Liver (tissue), 9 donors: ENCODE data around the gene ALOX15. TPM values are rescaled to one million over a fixed set of nuclear protein-coding genes. Genes with fewer than 3 reads are reported as not detected.

Source experiments
- DNase-seq: peaks from one replicate; pipeline ENCODE4 v3.0.0-alpha.2; 2017; ENCODE audit warnings: low spot score
- H3K27ac ChIP-seq, 2 donors: one replicate each; pipeline ENCODE4 v1.7.0; 2013; ENCODE audit warnings: inconsistent platforms in 2 of 2, low read length in 2 of 2, control low read depth in 1 of 2, low read depth in 1 of 2, mild to moderate bottlenecking in 1 of 2
- H3K27me3 ChIP-seq, 4 donors: one replicate each; pipeline versions ENCODE4 v1.6.1 to v1.7.0; 2013; ENCODE audit warnings: low read length in 3 of 4, inconsistent platforms in 1 of 4, mild to moderate bottlenecking in 1 of 4, moderate library complexity in 1 of 4; ENCODE audit not compliant: control insufficient read depth in 4 of 4, insufficient read depth in 4 of 4
- H3K36me3 ChIP-seq, 4 donors: one replicate each; pipeline versions ENCODE4 v1.6.1 to v1.7.0; 2013; ENCODE audit warnings: low read length in 3 of 4, mild to moderate bottlenecking in 3 of 4, low read depth in 1 of 4, moderate library complexity in 1 of 4; ENCODE audit not compliant: control insufficient read depth in 4 of 4, insufficient read depth in 3 of 4
- H3K4me1 ChIP-seq, 4 donors: one replicate each; pipeline versions ENCODE4 v1.6.1 to v1.7.0; 2013; ENCODE audit warnings: low read length in 3 of 4, mild to moderate bottlenecking in 3 of 4, moderate library complexity in 1 of 4; ENCODE audit not compliant: control insufficient read depth in 4 of 4, insufficient read depth in 4 of 4
- H3K4me3 ChIP-seq, 3 donors: one replicate each; pipeline versions ENCODE4 v1.6.1 to v1.7.0; 2013; ENCODE audit warnings: low read length in 3 of 3, control low read depth in 1 of 3, low read depth in 1 of 3, mild to moderate bottlenecking in 1 of 3
- H3K9ac ChIP-seq, 2 donors: one replicate each; pipeline ENCODE4 v1.7.0; 2013; ENCODE audit warnings: low read length in 2 of 2, mild to moderate bottlenecking in 2 of 2, moderate library complexity in 2 of 2, control low read depth in 1 of 2, low read depth in 1 of 2
- H3K9me3 ChIP-seq, 4 donors: one replicate each; pipeline versions ENCODE4 v1.6.1 to v1.7.0; 2013; ENCODE audit warnings: low read length in 3 of 4; ENCODE audit not compliant: control insufficient read depth in 4 of 4
- ATF3 ChIP-seq: IDR thresholded peaks from 2 replicates; pipeline ENCODE4 v1.6.1; 2016; ENCODE audit warnings: antibody characterized with exemption
- EGR1 ChIP-seq, 2 donors: IDR thresholded peaks; 2 replicates each; pipeline ENCODE4 v1.6.1; 2016 to 2018; ENCODE audit warnings: antibody characterized with exemption in 2 of 2, low read depth in 2 of 2
- FOXA1 ChIP-seq: IDR thresholded peaks from 2 replicates; pipeline ENCODE4 v1.6.1; 2016; ENCODE audit warnings: antibody characterized with exemption
- FOXA2 ChIP-seq: IDR thresholded peaks from 2 replicates; pipeline ENCODE4 v1.6.1; 2016; ENCODE audit warnings: antibody characterized with exemption
- HNF4A ChIP-seq, 2 donors: conservative IDR thresholded peaks; 2 replicates each; pipeline ENCODE4 v1.6.1; 2016; ENCODE audit warnings: antibody characterized with exemption in 2 of 2, mild to moderate bottlenecking in 2 of 2
- HNF4G ChIP-seq: IDR thresholded peaks from 2 replicates; pipeline ENCODE4 v1.6.1; 2016; ENCODE audit warnings: antibody characterized with exemption
- JUND ChIP-seq, 2 donors: IDR thresholded peaks; 2 replicates each; pipeline ENCODE4 v1.6.1; 2016; ENCODE audit warnings: antibody characterized with exemption in 2 of 2
- MAX ChIP-seq: IDR thresholded peaks from 2 replicates; pipeline ENCODE4 v1.6.1; 2016; ENCODE audit warnings: antibody characterized with exemption
- NR2F2 ChIP-seq: IDR thresholded peaks from 2 replicates; pipeline ENCODE4 v1.6.1; 2016; ENCODE audit warnings: antibody characterized with exemption
- RAD21 ChIP-seq, 2 donors: IDR thresholded peaks; 2 replicates each; pipeline ENCODE4 v1.6.1; 2016; ENCODE audit warnings: antibody characterized with exemption in 2 of 2, mild to moderate bottlenecking in 2 of 2
- RXRA ChIP-seq, 2 donors: IDR thresholded peaks; 2 replicates each; pipeline ENCODE4 v1.6.1; 2017 to 2018; ENCODE audit warnings: antibody characterized with exemption in 2 of 2, mild to moderate bottlenecking in 1 of 2
- SP1 ChIP-seq: IDR thresholded peaks from 2 replicates; pipeline ENCODE4 v1.6.1; 2018; ENCODE audit warnings: antibody characterized with exemption, mild to moderate bottlenecking
- TAF1 ChIP-seq: conservative IDR thresholded peaks from 2 replicates; pipeline ENCODE4 v1.6.1; 2016; ENCODE audit warnings: antibody characterized with exemption, mild to moderate bottlenecking
- YY1 ChIP-seq: IDR thresholded peaks from 2 replicates; pipeline ENCODE4 v1.6.1; 2016; ENCODE audit warnings: antibody characterized with exemption, mild to moderate bottlenecking
- ZBTB33 ChIP-seq: IDR thresholded peaks from 2 replicates; pipeline ENCODE4 v1.6.1; 2016; ENCODE audit warnings: antibody characterized with exemption
- WGBS: extraction: QIAGEN DNeasy Blood & Tissue Kit; methylation state at CpG from one replicate; pipeline ENCODE4 v1.1.7; 2013; 5-methylcytosine and 5-hydroxymethylcytosine counted together
- polyA plus RNA-seq, 2 donors: library from polyadenylated mRNA; stranded (reverse) in 1 of 2; unstranded in 1 of 2; fragments of 200-250 nt in 1 of 2; fragments of >200 nt in 1 of 2; fragmentation: Nextera tagmentation in 1 of 2; extraction: Ambion mirVana in 1 of 2; gene quantifications; one replicate each; pipeline versions ENCODE4 v1.2.1 to v1.2.3, GENCODE V29; 2013 to 2015
- total RNA-seq, 2 donors: library from RNA; depleted of rRNA; stranded (reverse); fragments of >200 nt; gene quantifications; one replicate each; pipeline ENCODE4 v1.2.3, GENCODE V29; 2014
- TF ChIP-seq, protein P1 (sequence below): fragments of 150-350 bp; IDR thresholded peaks from 2 replicates; pipeline ENCODE4 v1.5.1; 2017; ENCODE audit warnings: improper control_type of control experiment, low read depth, low read length; ENCODE audit not compliant: missing input control
- TF ChIP-seq, protein P2 (sequence below): IDR thresholded peaks from 2 replicates; pipeline ENCODE4 v1.6.1; 2016; ENCODE audit warnings: antibody characterized with exemption, mild to moderate bottlenecking
- donor health status: healthy.
- donor health status: healthy.
- donor health status: healthy.
- donor health status: healthy.
- donor health status: healthy.

ALOX15 gene
- total and polyA plus RNA-seq, 4 donors, result 0.03 to 1.7 TPM; not detected in 2

GRCh38 chr17:4616476-4616875 lies 25.0 kb downstream of the ALOX15 start:
- 83% methylated on average over 9 of the region's 9 CpGs for WGBS
- Histone ChIP-seq H3K27me3 (no peaks in the 10 kb centered on the region), H3K4me3 (no peak overlapping the region), H3K9ac (no peak overlapping the region), H3K27ac (no peak overlapping the region), H3K36me3 (no peaks in the 10 kb centered on the region), H3K9me3 (no peaks in the 10 kb centered on the region), H3K4me1 (no peaks in the 10 kb centered on the region)
- TF ChIP-seq MAX (no peak), RXRA (IDR thresholded peaks at IDR 0.05) (no peak), FOXA1 (no peak), JUND (IDR thresholded peaks at IDR 0.05) (no peak), FOXA2 (no peak), HNF4A (conservative IDR thresholded peaks at IDR 0.05) (no peak), ATF3 (no peak), SP1 (no peak), RAD21 (IDR thresholded peaks at IDR 0.05) (no peak), NR2F2 (no peak), EGR1 (IDR thresholded peaks at IDR 0.05; ENCODE audit: low read depth in 2 of 2) (no peak), YY1 (no peak), HNF4G (no peak)
- TF ChIP-seq, protein P1, sequence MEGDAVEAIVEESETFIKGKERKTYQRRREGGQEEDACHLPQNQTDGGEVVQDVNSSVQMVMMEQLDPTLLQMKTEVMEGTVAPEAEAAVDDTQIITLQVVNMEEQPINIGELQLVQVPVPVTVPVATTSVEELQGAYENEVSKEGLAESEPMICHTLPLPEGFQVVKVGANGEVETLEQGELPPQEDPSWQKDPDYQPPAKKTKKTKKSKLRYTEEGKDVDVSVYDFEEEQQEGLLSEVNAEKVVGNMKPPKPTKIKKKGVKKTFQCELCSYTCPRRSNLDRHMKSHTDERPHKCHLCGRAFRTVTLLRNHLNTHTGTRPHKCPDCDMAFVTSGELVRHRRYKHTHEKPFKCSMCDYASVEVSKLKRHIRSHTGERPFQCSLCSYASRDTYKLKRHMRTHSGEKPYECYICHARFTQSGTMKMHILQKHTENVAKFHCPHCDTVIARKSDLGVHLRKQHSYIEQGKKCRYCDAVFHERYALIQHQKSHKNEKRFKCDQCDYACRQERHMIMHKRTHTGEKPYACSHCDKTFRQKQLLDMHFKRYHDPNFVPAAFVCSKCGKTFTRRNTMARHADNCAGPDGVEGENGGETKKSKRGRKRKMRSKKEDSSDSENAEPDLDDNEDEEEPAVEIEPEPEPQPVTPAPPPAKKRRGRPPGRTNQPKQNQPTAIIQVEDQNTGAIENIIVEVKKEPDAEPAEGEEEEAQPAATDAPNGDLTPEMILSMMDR, result no peak
- TF ChIP-seq, protein P2, sequence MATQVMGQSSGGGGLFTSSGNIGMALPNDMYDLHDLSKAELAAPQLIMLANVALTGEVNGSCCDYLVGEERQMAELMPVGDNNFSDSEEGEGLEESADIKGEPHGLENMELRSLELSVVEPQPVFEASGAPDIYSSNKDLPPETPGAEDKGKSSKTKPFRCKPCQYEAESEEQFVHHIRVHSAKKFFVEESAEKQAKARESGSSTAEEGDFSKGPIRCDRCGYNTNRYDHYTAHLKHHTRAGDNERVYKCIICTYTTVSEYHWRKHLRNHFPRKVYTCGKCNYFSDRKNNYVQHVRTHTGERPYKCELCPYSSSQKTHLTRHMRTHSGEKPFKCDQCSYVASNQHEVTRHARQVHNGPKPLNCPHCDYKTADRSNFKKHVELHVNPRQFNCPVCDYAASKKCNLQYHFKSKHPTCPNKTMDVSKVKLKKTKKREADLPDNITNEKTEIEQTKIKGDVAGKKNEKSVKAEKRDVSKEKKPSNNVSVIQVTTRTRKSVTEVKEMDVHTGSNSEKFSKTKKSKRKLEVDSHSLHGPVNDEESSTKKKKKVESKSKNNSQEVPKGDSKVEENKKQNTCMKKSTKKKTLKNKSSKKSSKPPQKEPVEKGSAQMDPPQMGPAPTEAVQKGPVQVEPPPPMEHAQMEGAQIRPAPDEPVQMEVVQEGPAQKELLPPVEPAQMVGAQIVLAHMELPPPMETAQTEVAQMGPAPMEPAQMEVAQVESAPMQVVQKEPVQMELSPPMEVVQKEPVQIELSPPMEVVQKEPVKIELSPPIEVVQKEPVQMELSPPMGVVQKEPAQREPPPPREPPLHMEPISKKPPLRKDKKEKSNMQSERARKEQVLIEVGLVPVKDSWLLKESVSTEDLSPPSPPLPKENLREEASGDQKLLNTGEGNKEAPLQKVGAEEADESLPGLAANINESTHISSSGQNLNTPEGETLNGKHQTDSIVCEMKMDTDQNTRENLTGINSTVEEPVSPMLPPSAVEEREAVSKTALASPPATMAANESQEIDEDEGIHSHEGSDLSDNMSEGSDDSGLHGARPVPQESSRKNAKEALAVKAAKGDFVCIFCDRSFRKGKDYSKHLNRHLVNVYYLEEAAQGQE, result no peak
- no peak for DNase-seq

- H3K36me3 ChIP-seq, result no peaks in the 10 kb centered on the region
- H3K4me1 ChIP-seq, result no peaks in the 10 kb centered on the region
- 77% methylated on average over 6 of the region's 6 CpGs for WGBS
- no peak for DNase-seq
- H3K4me3 ChIP-seq, result no peak overlapping the region
- TF ChIP-seq JUND (IDR thresholded peaks at IDR 0.05) (no peak), TAF1 (no peak), ATF3 (no peak), ZBTB33 (no peak)
- H3K9me3 ChIP-seq, result no peaks in the 10 kb centered on the region
- H3K27me3 ChIP-seq, result peaks cover 0 to 5% (median 0%) of the 10 kb centered on the region in 4 donors
- H3K27ac ChIP-seq, result no peak overlapping the region
- no peak overlapping the region for H3K9ac ChIP-seq
Observed at GRCh38 chr17:4610656-4611055, 30.8 kb downstream of the ALOX15 start.
